Hepatocyte (in vitro differentiated cells): ENCODE data around the gene LTB4R.

ENCODE experiments used
- EZH2 ChIP-seq: fragments of 200-600 bp; sonication (generic); IDR thresholded peaks from 2 replicates; pipeline ENCODE4 v1.6.1; 2016; ENCODE audit warnings: antibody characterized with exemption, mild to moderate bottlenecking, borderline replicate concordance
- TF ChIP-seq, protein P1 (sequence below): fragments of 200-600 bp; sonication (generic); IDR thresholded peaks from 2 replicates; pipeline ENCODE4 v1.5.1; 2016; ENCODE audit warnings: antibody characterized with exemption, mild to moderate bottlenecking; ENCODE audit not compliant: poor library complexity

DNA sequence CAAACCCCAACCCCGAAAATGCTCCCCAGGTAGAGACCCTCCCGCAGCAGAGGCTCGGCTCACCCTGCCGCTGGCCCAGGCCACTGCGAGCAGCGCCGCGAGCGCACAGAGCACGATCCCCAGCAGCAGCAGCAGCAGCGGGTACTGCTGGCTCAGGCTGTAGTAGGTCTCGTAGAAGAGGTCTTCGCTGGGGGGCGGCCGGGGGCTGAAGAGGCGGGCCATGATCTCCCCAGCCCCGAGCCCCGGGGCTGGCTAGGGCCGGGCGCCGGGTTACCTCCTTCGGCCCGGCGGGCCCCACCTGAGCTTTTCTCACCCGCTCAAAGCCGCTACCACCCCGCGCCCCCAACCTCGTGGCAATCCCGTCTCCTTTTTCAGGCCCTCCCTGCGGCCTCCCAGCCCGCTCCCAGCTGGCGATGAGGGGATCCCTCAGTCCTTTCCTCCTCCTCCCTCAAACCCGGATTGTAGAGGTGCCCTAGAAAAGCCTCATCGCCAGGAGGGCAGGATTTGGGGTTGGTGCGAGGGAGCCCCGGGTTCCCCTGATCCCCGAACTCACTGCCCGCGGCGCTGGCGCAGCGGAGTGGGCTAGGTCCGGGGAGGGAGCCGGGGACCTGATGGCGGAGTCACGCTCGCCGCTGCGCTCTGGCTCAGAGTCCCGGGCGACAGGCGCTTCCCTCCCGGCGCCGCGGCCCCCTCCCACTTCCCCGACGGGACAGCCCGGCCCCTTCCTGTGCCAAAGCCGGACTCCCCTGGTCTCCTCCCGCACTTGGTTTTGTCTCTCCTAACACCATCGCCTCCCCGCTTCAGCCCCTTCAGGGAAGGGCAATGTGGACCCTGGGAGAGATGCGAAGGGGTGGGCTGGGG is 23.4 kb downstream of the LTB4R start, which contains the start of gene ADCY4:
- TF ChIP-seq, protein P1, sequence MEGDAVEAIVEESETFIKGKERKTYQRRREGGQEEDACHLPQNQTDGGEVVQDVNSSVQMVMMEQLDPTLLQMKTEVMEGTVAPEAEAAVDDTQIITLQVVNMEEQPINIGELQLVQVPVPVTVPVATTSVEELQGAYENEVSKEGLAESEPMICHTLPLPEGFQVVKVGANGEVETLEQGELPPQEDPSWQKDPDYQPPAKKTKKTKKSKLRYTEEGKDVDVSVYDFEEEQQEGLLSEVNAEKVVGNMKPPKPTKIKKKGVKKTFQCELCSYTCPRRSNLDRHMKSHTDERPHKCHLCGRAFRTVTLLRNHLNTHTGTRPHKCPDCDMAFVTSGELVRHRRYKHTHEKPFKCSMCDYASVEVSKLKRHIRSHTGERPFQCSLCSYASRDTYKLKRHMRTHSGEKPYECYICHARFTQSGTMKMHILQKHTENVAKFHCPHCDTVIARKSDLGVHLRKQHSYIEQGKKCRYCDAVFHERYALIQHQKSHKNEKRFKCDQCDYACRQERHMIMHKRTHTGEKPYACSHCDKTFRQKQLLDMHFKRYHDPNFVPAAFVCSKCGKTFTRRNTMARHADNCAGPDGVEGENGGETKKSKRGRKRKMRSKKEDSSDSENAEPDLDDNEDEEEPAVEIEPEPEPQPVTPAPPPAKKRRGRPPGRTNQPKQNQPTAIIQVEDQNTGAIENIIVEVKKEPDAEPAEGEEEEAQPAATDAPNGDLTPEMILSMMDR = no peak
- peak; percentile 90 for TF ChIP-seq EZH2
